Measurements from ENCODE around the gene SMIM14.

SMIM14 gene

DNA sequence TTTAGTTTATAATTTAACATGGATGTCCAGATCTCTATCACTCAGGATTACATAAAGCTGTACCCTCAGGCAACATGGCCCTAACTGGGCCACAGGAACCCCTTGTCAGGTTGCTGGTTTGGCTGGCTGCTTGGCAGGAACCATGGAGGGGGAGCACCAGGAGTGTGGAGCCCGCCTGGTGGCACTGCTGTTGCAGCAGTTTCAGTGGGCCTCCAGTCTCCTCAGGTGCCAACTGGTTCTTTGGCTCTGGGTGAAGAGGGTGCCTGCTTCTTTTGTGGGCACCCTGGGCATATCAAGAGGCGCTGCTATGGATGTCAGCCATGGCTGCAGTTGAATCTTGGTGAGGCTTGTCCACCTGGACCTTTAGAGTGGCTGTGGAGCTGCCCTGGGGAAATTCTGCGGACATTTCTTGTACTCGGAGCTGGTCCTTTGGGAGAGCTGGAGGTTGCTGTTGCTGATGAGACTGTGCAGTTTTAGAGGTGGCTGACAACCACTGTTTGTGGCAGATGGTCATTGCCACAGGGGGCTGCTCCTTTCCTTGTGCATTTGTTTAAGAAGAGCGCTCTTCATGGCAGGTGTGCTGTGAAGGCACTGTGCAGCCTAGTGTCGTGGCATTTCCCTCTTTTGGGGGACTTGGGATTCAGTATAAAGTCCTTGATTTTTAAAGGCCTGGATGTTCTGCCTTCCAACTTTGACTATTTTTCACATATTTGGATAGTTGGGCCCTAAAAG is 10.3 kb upstream of the SMIM14 start:
- H3K4me3 ChIP-seq (ENCODE audit: low read depth, low read length) = no peak overlapping the region
- TF ChIP-seq CTCF (IDR thresholded peaks at IDR 0.05; ENCODE audit: low read depth, low read length) (no peak), POLR2A (IDR thresholded peaks at IDR 0.05; ENCODE audit: extremely low read depth, insufficient read length) (no peak), MYC (IDR thresholded peaks at IDR 0.05; ENCODE audit: low read depth, low read length) (no peak)
- TF ChIP-seq, protein P1, sequence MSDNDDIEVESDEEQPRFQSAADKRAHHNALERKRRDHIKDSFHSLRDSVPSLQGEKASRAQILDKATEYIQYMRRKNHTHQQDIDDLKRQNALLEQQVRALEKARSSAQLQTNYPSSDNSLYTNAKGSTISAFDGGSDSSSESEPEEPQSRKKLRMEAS (IDR thresholded peaks at IDR 0.05; ENCODE audit: low read depth, low read length) = no peak
- DNase-seq (ENCODE audit: low read depth) = no peak

DNA sequence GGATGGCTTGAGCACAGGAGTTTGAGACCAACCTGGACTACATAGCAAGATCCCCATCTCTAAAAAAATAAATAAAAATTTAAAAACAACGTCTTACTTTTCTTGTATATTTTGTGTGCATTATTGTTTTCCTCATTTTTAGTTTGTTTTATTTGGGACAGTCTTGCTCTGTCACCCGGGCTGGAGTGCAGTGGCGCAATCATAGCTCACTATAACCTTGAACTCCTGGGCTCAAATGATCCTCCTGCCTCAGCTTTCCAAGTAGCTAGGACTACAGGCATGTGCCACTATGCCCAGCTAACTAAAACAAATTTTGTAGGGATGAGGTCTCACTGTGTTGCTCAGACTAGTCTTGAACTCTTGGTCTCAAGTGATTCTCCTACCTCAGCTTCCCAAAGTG is 9.5 kb upstream of the SMIM14 start:
- no peak overlapping the region for H3K4me3 ChIP-seq (ENCODE audit: low read depth, low read length)
- no peak for DNase-seq (ENCODE audit: low read depth)
- TF ChIP-seq, protein P1 (IDR thresholded peaks at IDR 0.05; ENCODE audit: low read depth, low read length) = no peak
- TF ChIP-seq CTCF (IDR thresholded peaks at IDR 0.05; ENCODE audit: low read depth, low read length) (no peak), MYC (IDR thresholded peaks at IDR 0.05; ENCODE audit: low read depth, low read length) (no peak), POLR2A (IDR thresholded peaks at IDR 0.05; ENCODE audit: extremely low read depth, insufficient read length) (no peak)

DNA sequence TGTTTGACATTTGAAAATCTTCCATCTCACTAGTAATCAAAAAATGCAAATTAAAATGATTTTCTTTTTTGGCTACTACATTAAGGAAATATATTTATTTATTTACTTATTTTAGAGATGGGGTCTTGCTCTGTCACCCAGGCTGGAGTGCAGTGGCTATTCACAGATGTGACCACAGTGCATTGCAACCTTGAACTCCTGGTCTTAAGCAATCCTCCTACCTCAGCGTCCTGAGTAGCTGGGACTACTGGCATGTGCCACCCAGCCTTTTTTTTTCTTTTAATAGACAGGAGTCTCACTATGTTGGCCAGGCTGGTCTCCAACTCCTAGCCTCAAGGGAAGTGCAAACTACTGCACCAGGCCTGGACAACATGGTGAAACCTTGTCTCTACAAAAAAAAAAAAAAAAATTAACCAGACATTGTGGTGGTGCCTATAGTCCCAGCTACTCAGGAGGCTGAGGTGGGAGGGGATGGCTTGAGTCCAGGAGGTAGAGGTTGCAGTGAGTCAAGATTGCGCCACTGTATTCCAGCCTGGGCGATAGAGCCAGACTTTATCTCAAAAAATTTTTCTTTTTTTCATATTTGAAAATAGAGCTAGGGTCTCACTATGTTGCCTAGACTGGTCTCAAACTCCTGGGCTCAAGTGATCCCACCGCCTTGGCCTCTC is 4.4 kb upstream of the SMIM14 start:
- TF ChIP-seq MYC (IDR thresholded peaks at IDR 0.05; ENCODE audit: low read depth, low read length) (no peak), POLR2A (IDR thresholded peaks at IDR 0.05; ENCODE audit: extremely low read depth, insufficient read length) (no peak), CTCF (IDR thresholded peaks at IDR 0.05; ENCODE audit: low read depth, low read length) (no peak)
- TF ChIP-seq, protein P1 (IDR thresholded peaks at IDR 0.05; ENCODE audit: low read depth, low read length) = no peak
- no peak overlapping the region for H3K4me3 ChIP-seq (ENCODE audit: low read depth, low read length)
- peak; percentile 65 for DNase-seq (ENCODE audit: low read depth)

DNA sequence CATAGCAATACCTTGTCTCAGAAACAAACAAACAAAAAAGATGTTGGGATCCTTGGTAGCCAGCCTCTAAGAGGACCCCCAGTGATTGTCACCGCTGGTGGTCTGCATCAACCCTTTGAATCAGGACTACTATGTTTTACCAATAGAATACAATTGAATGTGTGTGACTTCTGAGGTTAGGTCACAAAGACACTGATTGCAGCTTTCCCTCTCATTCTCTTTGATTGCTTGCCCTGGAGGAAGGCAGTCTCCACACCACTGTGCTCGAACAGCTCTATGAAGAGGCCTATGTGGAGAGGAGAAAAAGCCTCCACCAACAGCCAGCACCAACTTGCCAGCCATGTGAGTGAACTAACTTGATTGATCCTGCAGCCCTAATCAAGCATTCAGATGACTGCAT is 2.8 kb upstream of the SMIM14 start:
- H3K4me3 ChIP-seq (ENCODE audit: low read depth, low read length) = no peak overlapping the region
- DNase-seq (ENCODE audit: low read depth) = no peak
- TF ChIP-seq CTCF (IDR thresholded peaks at IDR 0.05; ENCODE audit: low read depth, low read length) (no peak), MYC (IDR thresholded peaks at IDR 0.05; ENCODE audit: low read depth, low read length) (no peak), POLR2A (IDR thresholded peaks at IDR 0.05; ENCODE audit: extremely low read depth, insufficient read length) (no peak)
- TF ChIP-seq, protein P1 (IDR thresholded peaks at IDR 0.05; ENCODE audit: low read depth, low read length) = no peak

- TF ChIP-seq, protein P1 (IDR thresholded peaks at IDR 0.05; ENCODE audit: low read depth, low read length) = peak; percentile 22; the same call in 1 of the 2 replicates
- TF ChIP-seq MYC (IDR thresholded peaks at IDR 0.05; ENCODE audit: low read depth, low read length) (0 out of 2 replicates have a peak, but pooled peaks have one; percentile 33), POLR2A (IDR thresholded peaks at IDR 0.05; ENCODE audit: extremely low read depth, insufficient read length) (no peak), CTCF (IDR thresholded peaks at IDR 0.05; ENCODE audit: low read depth, low read length) (no peak)
- H3K4me3 ChIP-seq (ENCODE audit: low read depth, low read length) = peak overlapping the region; percentile 92
- DNase-seq (ENCODE audit: low read depth) = peak; percentile 75
These were observed 895 bp downstream of the SMIM14 start for GRCh38 chr4:39637586-39638353.
